DMS 273 (cell line): Measurements from ENCODE around the gene NDUFAF2.
A peak's percentile ranks its signal among the peaks of the same experiment; 100 is the strongest.
"Not testable (repeated sequence)": the region's sequence is repeated elsewhere in the genome, so short reads cannot be mapped to it uniquely, and the experiment has no call there.

ENCODE experiments used
- DNase-seq: peaks from one replicate; lab custom pipeline; 2025; ENCODE audit not compliant: unreplicated experiment; lab: John Stamatoyannopoulos, UW

The NDUFAF2 gene

DNA sequence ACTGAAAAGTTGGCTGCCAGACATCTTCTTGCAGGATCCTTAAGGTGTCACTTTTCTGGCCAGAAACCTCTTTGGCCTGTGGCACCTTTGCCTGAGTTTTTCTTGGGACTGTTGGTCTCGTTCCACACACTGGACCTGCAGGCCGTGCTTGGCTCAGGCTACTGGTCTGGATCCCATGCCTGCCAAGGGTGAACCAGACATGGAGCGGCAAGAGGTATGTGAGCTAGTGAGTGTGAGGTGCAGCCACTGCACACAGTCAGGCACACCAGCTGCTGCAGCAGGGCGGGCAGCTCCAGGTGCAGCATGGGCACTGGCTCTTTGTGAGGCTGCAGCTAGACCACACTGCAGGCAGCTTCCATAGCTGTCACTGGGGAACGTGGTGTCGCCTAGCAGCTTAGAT, 47.9 kb downstream of the NDUFAF2 start:
- no peak for DNase-seq

- DNase-seq, result no peak
Measured at GRCh38 chr5:60993425-60993824, 48.4 kb downstream of the NDUFAF2 start.

- peak; percentile 39 for DNase-seq
Measured at GRCh38 chr5:60993875-60994571, 49.0 kb downstream of the NDUFAF2 start.

DNA sequence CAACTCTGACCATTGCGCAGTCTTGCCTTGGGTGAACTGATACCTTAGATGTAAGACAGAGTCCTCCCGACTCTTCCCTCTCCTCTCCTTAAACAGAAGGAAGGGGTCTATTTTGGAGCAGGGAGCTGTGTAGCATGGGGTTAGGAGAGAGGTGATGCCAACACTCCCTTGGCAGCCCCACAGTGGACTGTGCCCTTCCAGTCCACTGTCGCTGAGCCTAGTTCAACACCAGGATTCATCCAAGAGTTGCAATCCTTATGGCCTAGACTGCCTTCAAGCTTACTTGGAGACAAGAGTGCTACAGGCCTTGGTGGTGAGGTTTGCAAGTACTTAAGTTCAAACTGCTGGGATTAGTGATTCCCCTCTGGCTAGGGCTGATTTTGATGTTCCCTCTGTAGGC, 51.4 kb downstream of the NDUFAF2 start:
- DNase-seq, result no peak

DNA sequence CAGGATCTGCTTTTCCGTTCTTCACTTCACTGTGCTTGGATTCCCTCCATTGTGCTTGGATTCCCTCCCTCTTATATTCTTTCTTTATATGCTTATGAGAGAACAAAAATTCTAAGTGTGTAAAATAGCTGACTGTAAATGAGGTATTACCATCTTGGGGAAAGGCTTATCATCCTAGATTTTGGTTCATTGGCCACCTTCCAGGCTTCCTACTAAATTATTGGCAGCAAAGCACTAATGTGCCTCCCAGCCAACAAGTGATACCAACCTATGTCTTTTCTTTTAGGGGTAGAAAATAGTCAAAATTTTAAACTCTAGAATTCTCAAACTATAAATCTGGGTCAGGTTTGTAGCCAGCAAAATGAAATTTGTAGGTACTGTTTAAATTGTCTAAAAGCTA, 52.7 kb downstream of the NDUFAF2 start:
- DNase-seq, result peak; percentile 66

- no peak for DNase-seq
Measured at GRCh38 chr5:61000887-61001286, 55.9 kb downstream of the NDUFAF2 start.

DNA sequence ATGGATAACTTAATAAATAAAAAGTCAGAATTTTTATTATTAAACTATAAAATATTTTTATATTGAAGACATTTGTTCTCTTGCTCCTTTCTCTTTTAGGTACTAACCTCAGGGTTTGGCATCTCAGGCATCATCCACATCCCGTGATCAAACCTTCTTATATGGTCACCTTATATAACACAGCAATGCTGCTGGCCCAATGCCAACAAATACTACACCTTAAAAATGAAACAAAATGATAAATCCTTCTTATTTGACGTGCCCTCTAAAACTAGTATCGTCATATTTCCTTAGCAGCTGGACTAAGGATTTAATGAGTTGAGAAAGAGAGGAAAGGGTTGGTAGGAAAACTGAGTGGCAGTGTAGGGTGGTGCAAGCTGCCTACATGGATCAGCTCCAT, 56.6 kb downstream of the NDUFAF2 start:
- DNase-seq, result no peak

GRCh38 chr5:61002611-61003355, 57.8 kb downstream of the NDUFAF2 start:
- no peak for DNase-seq

DNA sequence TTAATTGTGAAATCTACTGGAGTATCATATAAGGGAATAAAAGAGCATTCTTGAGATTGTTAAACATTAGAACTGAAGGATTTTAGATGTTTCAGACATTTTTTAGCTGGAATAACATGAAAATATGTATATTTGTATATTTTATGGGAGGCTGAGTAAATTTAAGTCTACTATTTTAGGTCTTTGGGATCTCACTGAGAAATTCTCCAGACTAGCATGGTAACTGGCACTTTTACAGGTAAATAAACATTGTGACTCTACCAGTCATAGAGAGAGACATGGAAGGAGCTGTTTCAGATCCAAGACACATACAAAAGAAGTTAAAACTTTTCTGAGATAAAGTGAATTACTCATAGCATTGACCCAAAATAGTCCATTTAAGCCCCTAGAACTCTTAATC, 59.4 kb downstream of the NDUFAF2 start:
- DNase-seq, result no peak

DNA sequence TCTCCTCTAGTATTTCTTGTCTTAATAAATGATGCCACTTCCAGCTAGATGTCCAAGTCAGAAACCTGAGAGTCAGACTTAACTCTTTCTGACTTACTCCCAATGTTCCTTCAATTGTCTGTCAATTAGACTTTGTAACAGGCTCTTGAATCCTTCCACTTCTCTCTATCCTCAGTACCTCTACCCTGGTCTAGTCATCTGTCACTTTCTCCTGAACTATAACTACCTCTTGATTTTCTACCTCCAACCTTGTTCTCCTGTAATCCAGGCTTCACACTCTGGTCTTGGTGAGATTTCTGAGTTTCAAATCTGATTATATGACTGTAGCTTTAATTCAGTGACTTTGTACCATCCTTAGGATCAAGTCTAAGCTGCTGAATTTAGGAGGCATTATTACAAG, 64.9 kb downstream of the NDUFAF2 start:
- no peak for DNase-seq

- peak; percentile 42 for DNase-seq
Measured at GRCh38 chr5:61010467-61011454, 65.8 kb downstream of the NDUFAF2 start.

- DNase-seq, result no peak
Measured at GRCh38 chr5:61018062-61018461, 73.1 kb downstream of the NDUFAF2 start.

DNA sequence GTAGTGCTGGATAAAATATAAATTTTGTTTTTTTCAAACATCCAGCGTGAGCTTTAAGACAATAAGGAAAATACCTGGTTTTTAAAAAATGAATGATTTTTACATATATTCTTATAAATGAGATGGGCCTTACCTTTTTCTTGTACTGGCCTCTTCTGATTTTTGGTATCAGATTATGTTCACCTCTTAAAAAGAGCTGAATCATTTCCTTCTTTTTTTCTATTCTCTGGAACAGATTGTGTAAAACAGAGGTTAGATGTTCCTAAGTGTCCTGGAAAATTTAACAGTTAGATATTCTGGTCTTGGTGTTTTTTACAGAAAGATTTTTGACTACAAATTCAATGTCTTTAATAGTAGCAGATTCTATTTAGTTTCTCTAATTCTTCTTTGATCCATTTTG, 74.6 kb downstream of the NDUFAF2 start:
- DNase-seq, result no peak

DNA sequence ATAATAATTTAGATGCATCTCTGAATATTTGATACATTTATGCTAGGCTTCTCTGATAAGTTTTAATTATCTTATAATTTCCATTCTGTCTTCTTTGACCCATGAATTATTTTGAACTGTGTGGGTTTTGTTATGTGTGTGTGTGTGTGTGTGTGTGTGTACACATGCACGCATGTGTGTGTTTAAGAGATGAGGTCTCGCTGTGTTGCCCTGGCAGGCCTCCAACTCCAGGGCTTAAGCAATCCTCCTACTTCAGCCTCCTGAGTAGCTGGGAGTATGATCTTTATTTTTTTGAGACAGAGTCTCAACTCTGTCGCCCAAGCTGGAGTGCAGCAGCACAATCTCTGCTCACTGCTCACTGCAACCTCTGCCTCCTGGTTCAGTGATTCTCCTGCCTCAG, 75.4 kb downstream of the NDUFAF2 start:
- DNase-seq, result peak; percentile 44

GRCh38 chr5:61023131-61023530, 78.1 kb downstream of the NDUFAF2 start:
- no peak for DNase-seq

GRCh38 chr5:61026004-61026403, 81.0 kb downstream of the NDUFAF2 start:
- no peak for DNase-seq

DNA sequence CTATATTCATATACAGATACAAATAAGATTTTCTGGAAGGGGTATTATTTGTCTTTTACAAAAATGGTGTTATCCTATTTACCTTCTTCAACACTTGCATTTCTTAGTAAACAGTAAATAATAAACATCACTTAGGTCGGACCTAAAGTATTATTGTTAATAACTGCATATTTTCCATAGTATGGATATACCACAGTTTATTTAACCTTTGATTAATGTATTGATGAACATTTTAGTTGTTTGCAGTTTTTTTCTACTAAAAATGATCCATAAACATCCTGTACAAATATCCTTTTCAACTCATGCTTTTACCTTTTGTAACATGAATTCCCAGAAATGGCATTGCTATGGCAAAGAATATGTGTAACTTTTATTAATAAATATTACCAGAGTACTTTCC, 83.4 kb downstream of the NDUFAF2 start:
- DNase-seq, result no peak

- DNase-seq, result peak; percentile 17
Measured at GRCh38 chr5:61029456-61030162, 84.6 kb downstream of the NDUFAF2 start.

DNA sequence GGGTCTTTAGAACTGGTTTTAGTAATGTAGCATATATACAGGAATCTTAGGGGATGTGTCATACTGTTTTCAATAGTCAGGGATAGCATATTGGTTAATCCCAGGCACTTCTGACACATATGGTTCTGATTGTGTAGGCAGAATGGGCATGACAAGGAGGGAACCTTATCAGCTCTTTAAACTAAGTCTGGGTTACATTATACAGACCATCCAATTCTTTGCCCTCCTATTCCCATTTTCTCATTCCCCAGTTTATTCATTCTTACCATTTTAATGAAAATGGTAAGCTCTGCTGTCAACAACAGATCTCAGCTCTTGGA, 85.1 kb downstream of the NDUFAF2 start:
- no peak for DNase-seq

- not testable (repeated sequence) for DNase-seq
Measured at GRCh38 chr5:61031301-61031700, 86.3 kb downstream of the NDUFAF2 start.

- DNase-seq, result no peak
Measured at GRCh38 chr5:61044545-61044944, 99.5 kb downstream of the NDUFAF2 start.
